Measurements from ENCODE around the gene IMPG2.

Gene IMPG2

GRCh38 chr3:101179637-101180036 is 140.7 kb downstream of the IMPG2 start:
- DNase-seq: no peak

DNA sequence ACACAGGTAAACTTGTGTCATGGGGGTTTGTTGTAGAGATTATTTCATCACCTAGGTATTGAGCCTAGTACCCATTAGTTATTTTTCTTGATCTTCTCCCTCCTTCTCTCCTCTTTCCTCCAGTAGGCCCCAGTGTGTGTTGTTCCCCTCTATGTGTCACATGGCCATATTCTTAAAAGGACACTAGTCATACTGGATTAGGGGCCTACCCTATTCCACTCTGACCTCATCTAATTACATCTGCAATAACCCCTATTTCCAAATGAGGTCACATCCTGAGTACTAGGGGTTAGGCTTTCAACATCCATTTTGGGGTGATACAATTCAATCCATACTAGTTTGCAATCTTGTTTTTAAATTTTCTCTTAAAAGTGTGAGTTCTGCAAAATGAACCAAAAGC is 142.8 kb downstream of the IMPG2 start:
- no peak for DNase-seq
